Measurements from ENCODE around the gene AUTS2. TPM values are rescaled to one million over a fixed set of nuclear protein-coding genes. Genes with fewer than 3 reads are reported as not detected.
A peak's percentile ranks its signal among the peaks of the same experiment; 100 is the strongest.

Gene AUTS2
- total and polyA plus RNA-seq, 2 of the 8 experiments (the other 6 are each of a cell fraction or from before 2014, with no cell fraction given) = 25.9 to 101 TPM

DNA sequence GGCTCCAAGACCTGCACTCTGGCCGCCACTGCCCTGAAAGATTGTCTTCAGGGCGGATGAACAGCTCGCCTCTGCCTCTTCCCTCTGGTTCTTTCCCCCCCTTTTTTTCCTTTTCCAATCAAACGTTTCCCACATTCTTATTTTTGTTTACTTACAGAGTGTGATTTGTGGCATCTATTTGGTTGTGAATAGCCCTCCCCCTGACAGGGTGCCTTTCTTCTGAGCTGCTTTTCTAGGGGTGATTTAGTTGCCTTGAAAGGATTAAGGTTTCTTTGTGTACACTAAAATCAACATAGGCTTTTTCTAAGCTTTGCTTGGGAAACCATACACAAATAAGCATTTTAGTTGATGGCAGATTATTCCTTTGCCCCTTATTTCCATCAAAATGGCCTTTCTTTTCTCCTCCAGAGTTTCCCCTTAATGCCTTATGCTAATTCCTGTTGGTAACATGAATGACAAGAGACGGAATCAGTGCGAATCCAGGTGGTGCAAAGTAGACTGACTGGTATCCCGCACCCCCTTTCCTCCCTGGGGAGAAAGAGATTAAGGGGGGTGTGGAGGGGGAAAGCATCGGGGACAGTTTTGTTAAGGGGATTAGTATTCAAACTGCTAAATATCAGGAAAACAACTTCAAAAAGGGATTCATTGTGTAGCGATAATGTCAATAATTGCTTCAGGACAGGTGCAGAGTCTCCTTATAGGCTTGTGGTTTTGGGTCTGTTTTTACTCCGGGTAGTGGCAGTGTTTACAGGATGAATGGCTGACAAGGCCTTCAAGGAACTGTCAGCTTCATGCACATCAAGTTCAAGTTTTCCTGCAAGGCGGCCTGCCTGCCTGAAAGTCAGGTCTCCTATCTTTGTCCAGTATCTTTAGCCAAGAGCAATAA, 1102.0 kb downstream of the AUTS2 start (continued):
- TF ChIP-seq SAP30 (IDR thresholded peaks at IDR 0.05; ENCODE audit: insufficient read depth, insufficient replicate concordance, low read length) (no peak), GTF2F1 (IDR thresholded peaks at IDR 0.05; ENCODE audit: borderline replicate concordance, low read depth, low read length) (0 out of 2 replicates have a peak, but pooled peaks have one; percentile 27), CBX5 (IDR thresholded peaks at IDR 0.05; ENCODE audit: low read depth, low read length) (no peak), CEBPB (IDR thresholded peaks at IDR 0.05; ENCODE audit: low read depth, low read length) (no peak), RFX5 (IDR thresholded peaks at IDR 0.05; ENCODE audit: borderline replicate concordance, low read depth, low read length) (no peak), HDAC6 (IDR thresholded peaks at IDR 0.05; ENCODE audit: low read depth, low read length) (no peak), RBBP5 (IDR thresholded peaks at IDR 0.05; ENCODE audit: borderline replicate concordance, low read depth, low read length) (no peak), MAFK (IDR thresholded peaks at IDR 0.05; ENCODE audit: low read depth, low read length) (0 out of 2 replicates have a peak, but pooled peaks have one; percentile 31), YY1 (IDR thresholded peaks at IDR 0.05; ENCODE audit: low read depth, low read length) (0 out of 2 replicates have a peak, but pooled peaks have one; percentile 28)
